Measurements from ENCODE around the gene USH1C.

Gene USH1C

DNA sequence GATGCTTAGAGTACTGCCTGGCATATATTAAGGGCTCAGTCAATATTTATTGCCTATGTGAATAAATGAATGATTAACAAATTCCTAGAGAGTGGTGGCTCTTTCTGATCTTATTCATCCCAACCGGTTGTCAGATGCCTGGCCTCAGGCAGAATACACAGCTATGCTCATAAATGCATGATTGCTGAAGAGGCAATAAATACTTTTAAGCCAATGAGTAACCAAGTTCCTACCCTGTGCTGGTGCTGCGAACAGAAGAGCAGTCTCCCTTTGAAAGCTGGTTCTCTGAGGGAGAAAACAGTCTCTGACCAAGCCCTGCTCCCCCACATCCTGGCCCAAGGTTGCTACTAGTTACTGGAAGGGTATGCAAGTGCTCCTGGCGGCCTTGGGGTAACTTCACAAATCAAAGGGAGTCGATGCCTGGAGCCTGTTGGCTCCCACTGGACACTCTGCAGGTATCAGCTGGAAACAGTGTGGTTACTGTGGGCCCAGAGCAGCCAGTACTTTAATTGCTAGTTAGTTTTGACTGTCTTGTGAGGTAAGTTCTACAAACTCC lies 2.8 kb downstream of the USH1C start:
- no peaks in the 10 kb centered on the region for H3K9me3 ChIP-seq (ENCODE audit: control insufficient read depth, low read length)
- peaks cover 9% of the 10 kb centered on the region for H3K27me3 ChIP-seq (ENCODE audit: control insufficient read depth, insufficient read depth, low read length)
- H3K9ac ChIP-seq (ENCODE audit: low read length), result no peak overlapping the region
- H3K36me3 ChIP-seq (ENCODE audit: control insufficient read depth, insufficient read depth, low read length), result no peaks in the 10 kb centered on the region
- peaks cover 21% of the 10 kb centered on the region for H3K4me1 ChIP-seq (ENCODE audit: control insufficient read depth, insufficient read depth, low read length)
- H3K4me3 ChIP-seq (ENCODE audit: low read length), result no peak overlapping the region

DNA sequence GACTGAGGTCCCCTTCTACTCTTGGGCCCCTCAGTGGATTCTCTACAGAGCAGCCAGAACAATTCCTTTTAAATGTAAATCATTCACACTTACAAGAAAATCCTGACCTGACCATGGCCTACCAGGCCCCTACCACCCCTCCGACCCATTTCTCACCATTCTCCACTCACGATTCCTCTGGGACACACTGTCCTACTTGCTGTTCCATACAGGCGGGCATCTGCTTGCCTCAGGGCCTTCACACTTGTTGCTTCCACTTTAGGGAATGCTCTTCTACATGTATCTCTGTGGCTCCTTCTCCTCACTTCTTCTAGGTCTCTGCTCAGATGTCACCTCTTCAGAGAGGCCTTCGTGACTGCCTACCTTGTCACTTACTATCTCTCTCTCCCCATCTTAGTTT lies 3.4 kb downstream of the USH1C start:
- H3K4me1 ChIP-seq (ENCODE audit: control insufficient read depth, insufficient read depth, low read length), result peaks cover 21% of the 10 kb centered on the region
- H3K27me3 ChIP-seq (ENCODE audit: control insufficient read depth, insufficient read depth, low read length), result peaks cover 9% of the 10 kb centered on the region
- no peaks in the 10 kb centered on the region for H3K36me3 ChIP-seq (ENCODE audit: control insufficient read depth, insufficient read depth, low read length)
- no peak overlapping the region for H3K4me3 ChIP-seq (ENCODE audit: low read length)
- no peaks in the 10 kb centered on the region for H3K9me3 ChIP-seq (ENCODE audit: control insufficient read depth, low read length)
- H3K9ac ChIP-seq (ENCODE audit: low read length), result no peak overlapping the region

DNA sequence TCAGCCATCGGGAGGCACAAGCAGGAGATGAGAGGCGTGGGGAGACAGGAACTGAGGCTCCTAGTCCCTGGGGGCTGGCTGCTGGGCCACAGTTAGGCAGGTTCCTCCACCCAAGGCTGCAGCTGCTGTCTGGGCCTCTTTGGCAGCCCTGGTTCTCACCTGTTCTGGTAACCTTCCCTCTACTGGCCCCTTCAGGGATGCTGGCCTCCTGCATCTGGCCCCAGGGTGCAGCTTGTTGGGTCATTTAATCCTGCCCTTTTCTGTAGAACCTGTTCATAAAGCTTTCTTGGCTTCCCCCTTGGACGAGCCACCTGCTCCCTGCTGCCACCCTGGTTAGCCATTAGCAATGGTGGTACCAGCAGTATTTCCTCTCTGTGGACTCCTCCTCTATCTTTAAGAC lies 5.5 kb downstream of the USH1C start:
- peaks cover 3% of the 10 kb centered on the region for H3K27me3 ChIP-seq (ENCODE audit: control insufficient read depth, insufficient read depth, low read length)
- no peak overlapping the region for H3K9ac ChIP-seq (ENCODE audit: low read length)
- no peak overlapping the region for H3K4me3 ChIP-seq (ENCODE audit: low read length)
- no peaks in the 10 kb centered on the region for H3K9me3 ChIP-seq (ENCODE audit: control insufficient read depth, low read length)
- peaks cover 21% of the 10 kb centered on the region for H3K4me1 ChIP-seq (ENCODE audit: control insufficient read depth, insufficient read depth, low read length)
- no peaks in the 10 kb centered on the region for H3K36me3 ChIP-seq (ENCODE audit: control insufficient read depth, insufficient read depth, low read length)

DNA sequence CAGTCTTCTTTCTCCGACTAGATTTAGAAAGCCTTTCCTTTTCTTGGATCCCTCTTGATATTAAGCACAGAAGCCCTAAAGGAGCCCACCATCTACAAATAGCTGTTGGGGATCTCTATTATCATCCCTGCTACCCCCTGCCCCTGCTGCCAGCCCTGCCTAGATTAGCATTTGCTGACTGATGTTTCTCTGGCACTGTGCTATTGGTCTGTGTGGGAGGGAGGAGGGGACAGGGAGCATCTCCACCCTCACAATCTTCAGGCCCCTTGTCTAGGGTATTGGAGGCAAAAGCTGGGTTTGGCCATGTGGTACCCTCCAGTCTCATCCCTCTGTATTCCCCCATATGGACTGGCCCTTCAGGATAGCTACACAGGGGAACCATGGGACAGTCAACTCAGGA lies 6.2 kb downstream of the USH1C start:
- Histone ChIP-seq H3K9me3 (ENCODE audit: control insufficient read depth, low read length) (no peaks in the 10 kb centered on the region), H3K9ac (ENCODE audit: low read length) (no peak overlapping the region), H3K36me3 (ENCODE audit: control insufficient read depth, insufficient read depth, low read length) (no peaks in the 10 kb centered on the region), H3K4me3 (ENCODE audit: low read length) (no peak overlapping the region), H3K4me1 (ENCODE audit: control insufficient read depth, insufficient read depth, low read length) (peaks cover 21% of the 10 kb centered on the region), H3K27me3 (ENCODE audit: control insufficient read depth, insufficient read depth, low read length) (no peaks in the 10 kb centered on the region)

DNA sequence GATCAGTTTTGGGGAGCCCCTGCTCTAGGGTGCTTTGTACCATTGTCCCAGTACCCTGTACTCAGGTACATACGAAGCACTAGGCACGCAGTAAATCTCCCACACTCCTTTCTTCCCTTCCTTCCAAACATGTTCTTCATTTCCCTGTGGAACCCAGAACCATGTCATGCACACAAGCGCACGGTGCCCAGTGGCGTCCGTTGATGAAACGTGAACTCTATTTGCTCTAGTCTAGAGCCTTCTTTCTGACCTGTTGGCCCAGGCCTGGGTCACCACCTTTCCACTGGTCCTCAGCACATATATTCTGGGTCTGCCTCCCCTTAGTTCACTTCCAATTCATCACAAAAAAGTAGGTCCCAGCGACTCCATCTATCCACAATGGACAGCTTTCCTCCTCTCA lies 7.0 kb downstream of the USH1C start:
- Histone ChIP-seq H3K36me3 (ENCODE audit: control insufficient read depth, insufficient read depth, low read length) (no peaks in the 10 kb centered on the region), H3K4me3 (ENCODE audit: low read length) (no peak overlapping the region), H3K9ac (ENCODE audit: low read length) (no peak overlapping the region), H3K9me3 (ENCODE audit: control insufficient read depth, low read length) (no peaks in the 10 kb centered on the region), H3K27me3 (ENCODE audit: control insufficient read depth, insufficient read depth, low read length) (no peaks in the 10 kb centered on the region), H3K4me1 (ENCODE audit: control insufficient read depth, insufficient read depth, low read length) (peaks cover 21% of the 10 kb centered on the region)

DNA sequence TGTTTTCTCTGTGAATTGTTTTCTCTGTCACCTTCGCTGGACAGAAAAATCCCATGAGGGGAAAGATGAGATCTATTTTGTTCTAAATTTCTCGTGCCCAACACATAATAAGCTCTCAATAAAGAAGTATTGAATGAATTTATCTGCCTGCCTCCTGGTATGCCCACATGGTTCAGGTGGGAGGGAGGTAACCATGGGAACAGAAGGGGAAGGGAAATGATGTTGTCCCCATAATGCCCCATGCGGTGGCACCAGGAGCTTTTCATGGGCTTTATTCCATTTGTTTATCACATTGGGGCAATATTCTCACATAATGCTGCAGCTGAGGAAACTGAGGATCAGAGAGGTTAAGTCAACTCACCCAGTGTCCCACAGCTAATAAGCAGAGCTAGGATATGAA lies 8.7 kb downstream of the USH1C start:
- Histone ChIP-seq H3K27me3 (ENCODE audit: control insufficient read depth, insufficient read depth, low read length) (no peaks in the 10 kb centered on the region), H3K4me3 (ENCODE audit: low read length) (no peak overlapping the region), H3K36me3 (ENCODE audit: control insufficient read depth, insufficient read depth, low read length) (peaks cover under 1% of the 10 kb centered on the region), H3K4me1 (ENCODE audit: control insufficient read depth, insufficient read depth, low read length) (peaks cover 13% of the 10 kb centered on the region), H3K9ac (ENCODE audit: low read length) (no peak overlapping the region), H3K9me3 (ENCODE audit: control insufficient read depth, low read length) (no peaks in the 10 kb centered on the region)

DNA sequence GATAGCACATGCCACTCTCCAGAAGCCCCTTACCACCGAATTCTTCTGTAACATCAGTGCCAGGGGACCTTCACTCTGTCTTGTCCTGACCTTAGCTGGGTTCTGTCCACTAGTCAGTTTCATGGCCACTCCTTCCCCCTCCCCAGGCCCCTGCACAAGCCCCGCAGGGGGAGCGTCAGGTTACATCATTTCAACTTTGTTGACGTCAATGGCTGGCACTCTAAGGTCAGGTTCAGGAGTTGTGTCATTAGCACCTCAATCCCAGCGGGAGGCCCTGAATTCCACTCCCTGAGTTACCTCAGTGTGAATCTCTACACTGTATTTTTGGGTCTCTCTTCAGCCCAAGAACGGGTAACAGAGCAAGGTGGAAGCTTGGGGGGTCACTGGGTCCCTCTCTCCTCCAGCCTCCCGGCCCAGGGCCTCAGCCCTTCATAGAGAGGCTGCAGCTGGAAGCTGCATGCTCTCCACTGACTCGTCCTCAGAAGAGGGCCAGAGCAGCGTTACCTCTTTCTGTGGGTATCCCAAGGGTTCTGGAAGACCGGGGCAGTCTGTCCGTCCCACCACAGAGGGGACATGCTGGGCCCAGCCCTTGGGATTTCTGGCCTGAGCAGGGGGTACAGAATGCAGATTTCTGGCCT lies 10.3 kb downstream of the USH1C start:
- Histone ChIP-seq H3K4me3 (ENCODE audit: low read length) (no peak overlapping the region), H3K36me3 (ENCODE audit: control insufficient read depth, insufficient read depth, low read length) (peaks cover 7% of the 10 kb centered on the region), H3K9ac (ENCODE audit: low read length) (no peak overlapping the region), H3K4me1 (ENCODE audit: control insufficient read depth, insufficient read depth, low read length) (peaks cover 8% of the 10 kb centered on the region), H3K27me3 (ENCODE audit: control insufficient read depth, insufficient read depth, low read length) (no peaks in the 10 kb centered on the region), H3K9me3 (ENCODE audit: control insufficient read depth, low read length) (no peaks in the 10 kb centered on the region)

DNA sequence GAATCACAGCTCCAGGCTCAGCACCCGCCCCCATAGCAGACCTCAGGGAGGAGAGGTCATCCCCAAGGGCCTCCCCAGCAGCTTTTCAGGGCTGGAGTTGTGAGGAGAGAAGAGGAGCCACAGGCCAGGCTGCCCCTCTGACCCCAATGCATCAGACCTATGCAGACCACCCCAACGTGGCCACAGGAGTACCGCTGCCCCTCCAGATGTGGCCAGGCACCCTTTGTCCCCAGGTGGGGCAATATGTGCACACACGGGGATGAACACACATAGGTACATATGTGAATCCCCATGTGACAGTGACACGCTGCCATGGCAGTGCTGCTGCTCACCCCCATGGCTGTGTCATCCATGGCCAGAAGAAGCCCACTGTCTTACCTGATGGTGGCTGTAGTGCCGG lies 10.9 kb downstream of the USH1C start:
- H3K27me3 ChIP-seq (ENCODE audit: control insufficient read depth, insufficient read depth, low read length), result no peaks in the 10 kb centered on the region
- no peaks in the 10 kb centered on the region for H3K9me3 ChIP-seq (ENCODE audit: control insufficient read depth, low read length)
- H3K4me1 ChIP-seq (ENCODE audit: control insufficient read depth, insufficient read depth, low read length), result peaks cover 8% of the 10 kb centered on the region
- H3K4me3 ChIP-seq (ENCODE audit: low read length), result no peak overlapping the region
- no peak overlapping the region for H3K9ac ChIP-seq (ENCODE audit: low read length)
- H3K36me3 ChIP-seq (ENCODE audit: control insufficient read depth, insufficient read depth, low read length), result peaks cover 7% of the 10 kb centered on the region

DNA sequence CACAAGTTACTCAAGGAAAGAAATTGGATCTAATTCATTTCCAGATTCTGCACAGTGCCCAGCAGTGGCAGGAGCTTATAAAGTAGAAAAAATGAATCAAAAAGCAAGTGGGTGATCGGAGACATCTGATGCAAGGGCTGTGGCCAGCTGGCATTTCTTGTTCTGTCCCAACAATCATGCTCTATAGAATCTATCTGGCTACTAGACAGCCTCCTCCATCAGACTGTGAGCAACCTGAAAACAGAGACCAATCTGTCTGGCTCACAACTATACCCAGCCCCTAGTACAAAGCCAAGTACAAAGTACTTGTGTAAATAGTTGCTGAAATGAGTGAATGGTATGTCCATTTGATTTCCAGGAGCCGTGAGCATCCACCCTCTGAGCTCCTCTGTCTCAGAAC lies 11.4 kb downstream of the USH1C start:
- no peaks in the 10 kb centered on the region for H3K9me3 ChIP-seq (ENCODE audit: control insufficient read depth, low read length)
- peaks cover 4% of the 10 kb centered on the region for H3K4me1 ChIP-seq (ENCODE audit: control insufficient read depth, insufficient read depth, low read length)
- H3K27me3 ChIP-seq (ENCODE audit: control insufficient read depth, insufficient read depth, low read length), result no peaks in the 10 kb centered on the region
- no peak overlapping the region for H3K4me3 ChIP-seq (ENCODE audit: low read length)
- peaks cover 7% of the 10 kb centered on the region for H3K36me3 ChIP-seq (ENCODE audit: control insufficient read depth, insufficient read depth, low read length)
- no peak overlapping the region for H3K9ac ChIP-seq (ENCODE audit: low read length)

DNA sequence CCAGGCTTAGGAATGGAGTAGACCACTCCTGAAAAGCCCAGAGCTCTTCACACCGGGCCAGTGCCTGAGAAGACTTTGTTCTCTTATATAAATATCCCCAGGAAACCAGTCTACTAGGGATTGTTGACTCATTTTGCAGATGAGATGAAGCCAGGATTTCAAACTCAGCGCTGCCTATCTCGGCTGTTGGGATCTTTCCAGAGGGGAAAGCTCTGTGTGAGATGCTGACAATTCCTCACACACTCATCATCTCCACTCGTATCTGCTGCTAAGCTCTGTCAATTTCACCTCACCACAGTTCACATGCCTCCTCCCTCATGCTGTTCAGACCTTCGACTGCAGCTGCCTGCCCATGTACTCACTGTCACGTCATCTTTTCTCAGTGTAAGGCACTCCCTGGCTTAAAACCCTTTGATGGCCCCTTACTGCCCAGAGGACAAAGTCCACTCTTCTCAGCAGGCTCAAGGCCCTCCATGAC lies 12.5 kb downstream of the USH1C start:
- Histone ChIP-seq H3K9me3 (ENCODE audit: control insufficient read depth, low read length) (no peaks in the 10 kb centered on the region), H3K4me1 (ENCODE audit: control insufficient read depth, insufficient read depth, low read length) (peaks cover 4% of the 10 kb centered on the region), H3K4me3 (ENCODE audit: low read length) (no peak overlapping the region), H3K27me3 (ENCODE audit: control insufficient read depth, insufficient read depth, low read length) (no peaks in the 10 kb centered on the region), H3K36me3 (ENCODE audit: control insufficient read depth, insufficient read depth, low read length) (peaks cover 7% of the 10 kb centered on the region), H3K9ac (ENCODE audit: low read length) (no peak overlapping the region)

DNA sequence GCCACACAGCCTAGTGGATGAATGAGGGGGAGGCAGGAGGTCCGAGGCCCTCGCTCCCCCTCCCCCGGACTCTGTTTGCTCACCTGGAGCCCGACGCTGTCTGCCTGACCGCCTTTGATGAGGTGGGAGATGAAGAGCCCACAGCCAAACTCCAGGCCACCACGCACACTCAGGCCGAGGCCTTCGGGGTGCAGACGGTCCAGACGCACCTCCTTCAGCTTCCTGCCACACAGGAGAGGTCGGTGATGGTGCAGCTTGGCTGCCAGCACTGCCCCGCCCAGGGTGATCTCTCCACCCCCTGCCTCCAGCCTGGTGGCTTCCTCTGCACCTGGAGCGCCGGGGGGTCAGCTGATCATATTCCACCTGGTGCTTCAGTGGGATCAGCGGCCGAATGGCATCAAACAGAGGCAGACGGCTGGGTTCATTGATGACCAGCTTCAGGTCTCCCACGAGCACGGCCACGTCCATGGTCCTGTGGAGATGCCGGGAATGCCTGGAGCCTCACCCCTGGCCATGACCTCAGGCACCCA lies 13.1 kb downstream of the USH1C start:
- Histone ChIP-seq H3K9ac (ENCODE audit: low read length) (no peak overlapping the region), H3K36me3 (ENCODE audit: control insufficient read depth, insufficient read depth, low read length) (peaks cover 9% of the 10 kb centered on the region), H3K27me3 (ENCODE audit: control insufficient read depth, insufficient read depth, low read length) (no peaks in the 10 kb centered on the region), H3K9me3 (ENCODE audit: control insufficient read depth, low read length) (no peaks in the 10 kb centered on the region), H3K4me1 (ENCODE audit: control insufficient read depth, insufficient read depth, low read length) (peaks cover 4% of the 10 kb centered on the region), H3K4me3 (ENCODE audit: low read length) (no peak overlapping the region)

DNA sequence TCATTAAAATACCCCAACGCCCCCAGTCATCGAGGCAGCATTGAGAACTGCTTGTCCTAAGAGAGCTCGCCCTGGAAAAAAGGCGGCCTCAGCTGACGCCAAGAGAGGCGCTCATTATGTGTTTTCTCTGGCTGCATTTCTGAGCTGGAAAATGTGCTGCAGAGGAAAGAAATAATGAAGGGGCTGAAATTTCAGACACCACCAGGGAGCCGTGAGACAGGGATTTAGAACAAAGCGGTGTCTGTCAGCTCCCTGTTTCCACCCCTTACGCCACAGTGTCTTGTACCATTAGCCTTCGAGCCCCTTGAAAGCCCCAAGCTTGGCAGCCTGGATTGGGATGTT lies 14.4 kb downstream of the USH1C start:
- no peak overlapping the region for H3K4me3 ChIP-seq (ENCODE audit: low read length)

More for the DNA sequence above, 14.4 kb downstream of the USH1C start:
- Histone ChIP-seq H3K27me3 (ENCODE audit: control insufficient read depth, insufficient read depth, low read length) (no peaks in the 10 kb centered on the region), H3K9me3 (ENCODE audit: control insufficient read depth, low read length) (no peaks in the 10 kb centered on the region), H3K4me1 (ENCODE audit: control insufficient read depth, insufficient read depth, low read length) (peaks cover 4% of the 10 kb centered on the region), H3K9ac (ENCODE audit: low read length) (no peak overlapping the region), H3K36me3 (ENCODE audit: control insufficient read depth, insufficient read depth, low read length) (peaks cover 11% of the 10 kb centered on the region)

All from mucosa of stomach (tissue), 1 donor.